ENCODE data around the gene SYNJ2.

GRCh38 chr6:158078320-158078719 is 96.7 kb downstream of the SYNJ2 start:
- no peak for TF ChIP-seq CTCF (conservative IDR thresholded peaks at IDR 0.05; ENCODE audit: low read depth, low read length)
- no peak for TF ChIP-seq MAZ (IDR thresholded peaks at IDR 0.05; ENCODE audit: borderline replicate concordance, low read depth, low read length)
- TF ChIP-seq, protein P1, sequence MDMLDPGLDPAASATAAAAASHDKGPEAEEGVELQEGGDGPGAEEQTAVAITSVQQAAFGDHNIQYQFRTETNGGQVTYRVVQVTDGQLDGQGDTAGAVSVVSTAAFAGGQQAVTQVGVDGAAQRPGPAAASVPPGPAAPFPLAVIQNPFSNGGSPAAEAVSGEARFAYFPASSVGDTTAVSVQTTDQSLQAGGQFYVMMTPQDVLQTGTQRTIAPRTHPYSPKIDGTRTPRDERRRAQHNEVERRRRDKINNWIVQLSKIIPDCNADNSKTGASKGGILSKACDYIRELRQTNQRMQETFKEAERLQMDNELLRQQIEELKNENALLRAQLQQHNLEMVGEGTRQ (IDR thresholded peaks at IDR 0.05; ENCODE audit: low read depth, low read length): no peak
- no peak for TF ChIP-seq POLR2A (IDR thresholded peaks at IDR 0.05; ENCODE audit: low read depth, low read length)
- no peak for TF ChIP-seq FOS (IDR thresholded peaks at IDR 0.05; ENCODE audit: low read depth, low read length)
